Cardiac muscle cell (in vitro differentiated cells and primary cell): ENCODE results near the gene HPGDS. TPM values are rescaled to one million over a fixed set of nuclear protein-coding genes. Genes with fewer than 3 reads are reported as not detected.
"Not testable (repeated sequence)": the region's sequence is repeated elsewhere in the genome, so short reads cannot be mapped to it uniquely, and the experiment has no call there.

ENCODE experiments used
- DNase-seq, 2 donors: peaks; one replicate each; pipeline versions ENCODE4 v3.0.0 to v3.0.0-alpha.2; 2010 to 2017; ENCODE audit warnings: low read depth in 1 of 2, low spot score in 1 of 2
- H3K27ac ChIP-seq: fragments of 200-600 bp; sonication (generic); 2 replicates; pipeline ENCODE4 v1.5.1; 2016
- H3K27me3 ChIP-seq: fragments of 200-600 bp; sonication (generic); 2 replicates; pipeline ENCODE4 v1.6.0; 2016; ENCODE audit warnings: control low read depth
- H3K36me3 ChIP-seq: fragments of 200-600 bp; sonication (generic); 2 replicates; pipeline ENCODE4 v1.5.1; 2016; ENCODE audit warnings: control low read depth
- H3K4me1 ChIP-seq: fragments of 200-600 bp; sonication (generic); 2 replicates; pipeline ENCODE4 v1.8.1; 2017; ENCODE audit warnings: low read depth, mild to moderate bottlenecking, mixed run types
- H3K4me3 ChIP-seq: fragments of 200-600 bp; sonication (generic); 2 replicates; pipeline ENCODE4 v1.5.1; 2016; ENCODE audit warnings: mild to moderate bottlenecking
- H3K9me3 ChIP-seq: fragments of 200-600 bp; sonication (generic); 2 replicates; pipeline ENCODE4 v1.5.1; 2017; ENCODE audit warnings: low read depth, mild to moderate bottlenecking, control low read depth
- polyA plus RNA-seq: library from polyadenylated mRNA; unstranded; fragments of >200 nt; fragmentation: Nextera tagmentation; extraction: Ambion mirVana; gene quantifications from 2 replicates; pipeline ENCODE4 v1.2.1, GENCODE V29; 2016
- total RNA-seq: library from RNA; depleted of rRNA; stranded (reverse); fragments of >200 nt; gene quantifications from 2 replicates; pipeline ENCODE4 v1.2.3, GENCODE V29; 2016
- TF ChIP-seq, protein P1 (sequence below): IDR thresholded peaks from 2 replicates; pipeline ENCODE4 v1.5.1; 2012; ENCODE audit warnings: low read depth, mild to moderate bottlenecking, low read length

Gene HPGDS
- total and polyA plus RNA-seq, 2 experiments from 2014 or later, result not detected

DNA sequence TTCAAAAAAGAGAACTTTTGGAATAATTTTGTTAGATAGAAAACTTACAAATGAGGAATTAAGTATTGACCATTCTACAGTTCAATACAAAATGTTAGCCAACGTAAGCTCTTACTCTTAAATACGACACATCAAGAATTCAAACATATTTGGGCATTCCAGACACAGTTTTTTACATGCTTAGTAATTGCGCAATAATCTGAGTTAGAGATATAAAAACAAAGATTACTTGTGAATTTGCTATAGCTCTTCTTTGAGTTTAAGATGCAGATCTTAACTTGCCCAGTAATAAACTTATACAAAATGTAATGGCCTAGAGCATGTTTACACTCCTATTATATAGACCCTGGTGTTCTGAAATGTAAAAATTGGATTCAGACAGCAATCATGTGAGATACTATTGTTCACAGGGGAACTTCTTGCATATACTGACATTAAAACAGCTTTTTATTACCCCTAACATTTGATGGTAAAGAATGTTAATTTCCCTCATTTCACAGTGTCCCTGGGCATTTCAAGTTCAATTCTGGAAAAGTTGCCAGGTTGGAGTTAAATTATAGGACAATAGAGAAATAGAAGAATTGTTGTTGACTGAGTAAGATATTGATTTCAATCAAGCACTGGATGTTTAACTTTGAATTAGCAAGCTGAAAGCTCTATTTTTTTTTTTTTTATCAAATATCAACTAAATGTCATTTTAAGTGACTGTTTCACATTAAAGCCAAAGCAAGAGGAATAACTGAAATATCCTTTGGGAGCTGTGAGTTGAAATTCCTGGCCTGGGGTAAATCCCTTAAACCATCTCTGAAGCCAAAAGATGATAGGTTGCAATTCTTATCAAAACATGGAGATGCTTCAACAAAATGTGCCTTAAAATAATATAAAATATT is 910 bp downstream of the HPGDS start:
- H3K4me1 ChIP-seq, result no peaks in the 10 kb centered on the region
- no peaks in the 10 kb centered on the region for H3K36me3 ChIP-seq
- H3K27me3 ChIP-seq, result no peaks in the 10 kb centered on the region
- H3K27ac ChIP-seq, result no peak overlapping the region
- H3K4me3 ChIP-seq, result no peak overlapping the region
- peak in 1 of 2 donors; percentile 40 for DNase-seq
- TF ChIP-seq, protein P1, sequence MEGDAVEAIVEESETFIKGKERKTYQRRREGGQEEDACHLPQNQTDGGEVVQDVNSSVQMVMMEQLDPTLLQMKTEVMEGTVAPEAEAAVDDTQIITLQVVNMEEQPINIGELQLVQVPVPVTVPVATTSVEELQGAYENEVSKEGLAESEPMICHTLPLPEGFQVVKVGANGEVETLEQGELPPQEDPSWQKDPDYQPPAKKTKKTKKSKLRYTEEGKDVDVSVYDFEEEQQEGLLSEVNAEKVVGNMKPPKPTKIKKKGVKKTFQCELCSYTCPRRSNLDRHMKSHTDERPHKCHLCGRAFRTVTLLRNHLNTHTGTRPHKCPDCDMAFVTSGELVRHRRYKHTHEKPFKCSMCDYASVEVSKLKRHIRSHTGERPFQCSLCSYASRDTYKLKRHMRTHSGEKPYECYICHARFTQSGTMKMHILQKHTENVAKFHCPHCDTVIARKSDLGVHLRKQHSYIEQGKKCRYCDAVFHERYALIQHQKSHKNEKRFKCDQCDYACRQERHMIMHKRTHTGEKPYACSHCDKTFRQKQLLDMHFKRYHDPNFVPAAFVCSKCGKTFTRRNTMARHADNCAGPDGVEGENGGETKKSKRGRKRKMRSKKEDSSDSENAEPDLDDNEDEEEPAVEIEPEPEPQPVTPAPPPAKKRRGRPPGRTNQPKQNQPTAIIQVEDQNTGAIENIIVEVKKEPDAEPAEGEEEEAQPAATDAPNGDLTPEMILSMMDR, result no peak
- H3K9me3 ChIP-seq, result no peaks in the 10 kb centered on the region

DNA sequence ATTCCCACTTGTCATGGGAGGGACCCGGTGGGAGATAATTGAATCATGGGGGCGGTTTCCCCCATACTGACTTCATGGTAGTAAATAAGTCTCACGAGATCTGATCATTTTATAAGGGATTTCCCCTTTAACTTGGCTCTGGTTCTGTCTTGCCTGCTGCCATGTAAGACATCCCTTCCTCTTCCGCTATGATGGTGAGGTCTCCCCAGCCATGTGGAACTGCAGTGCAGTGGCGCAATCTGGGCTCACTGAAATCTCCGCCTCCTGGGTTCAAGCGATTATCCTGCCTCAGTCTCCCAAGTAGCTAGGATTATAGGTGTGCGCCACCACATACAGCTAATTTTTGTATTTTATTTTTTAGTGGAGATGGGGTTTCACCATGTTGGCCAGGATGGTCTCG is 2.9 kb downstream of the HPGDS start:
- no peak overlapping the region for H3K4me3 ChIP-seq
- TF ChIP-seq, protein P1, result no peak
- no peak for DNase-seq
- H3K36me3 ChIP-seq, result no peaks in the 10 kb centered on the region
- H3K9me3 ChIP-seq, result no peaks in the 10 kb centered on the region
- H3K27me3 ChIP-seq, result no peaks in the 10 kb centered on the region
- no peaks in the 10 kb centered on the region for H3K4me1 ChIP-seq
- no peak overlapping the region for H3K27ac ChIP-seq

DNA sequence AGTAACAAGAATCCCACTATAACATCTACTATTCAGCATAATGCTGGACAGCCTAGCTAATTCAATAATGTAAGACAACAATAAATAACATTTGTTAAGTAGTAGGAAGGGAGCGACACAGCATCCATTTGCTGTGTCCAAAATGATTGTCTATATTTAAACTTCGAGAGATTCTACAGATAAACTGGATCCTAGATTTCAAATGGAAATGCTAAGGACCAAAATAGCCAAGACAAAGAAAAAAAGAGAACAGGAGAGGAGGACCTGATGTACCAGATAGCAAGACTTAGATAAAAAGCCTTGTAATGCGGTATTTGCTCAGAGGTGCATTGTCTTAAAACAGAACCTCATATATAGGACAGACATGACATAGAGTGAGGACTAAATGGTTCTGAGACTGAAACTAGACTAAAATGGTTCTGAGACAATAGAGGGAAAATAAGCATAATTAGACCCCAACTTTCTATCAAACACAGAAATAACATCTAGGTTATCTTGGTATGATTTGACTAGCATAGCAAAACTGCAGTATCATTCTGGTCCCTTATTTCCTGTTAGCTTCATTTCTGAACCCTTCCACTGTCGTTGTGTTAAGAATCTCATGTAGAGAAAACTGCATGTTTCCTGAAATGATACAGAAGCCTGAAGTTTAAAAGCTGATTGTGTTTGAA is 3.8 kb downstream of the HPGDS start:
- no peaks in the 10 kb centered on the region for H3K27me3 ChIP-seq
- no peaks in the 10 kb centered on the region for H3K4me1 ChIP-seq
- H3K4me3 ChIP-seq, result no peak overlapping the region
- no peaks in the 10 kb centered on the region for H3K9me3 ChIP-seq
- TF ChIP-seq, protein P1, result no peak
- no peaks in the 10 kb centered on the region for H3K36me3 ChIP-seq
- H3K27ac ChIP-seq, result no peak overlapping the region
- no peak for DNase-seq

DNA sequence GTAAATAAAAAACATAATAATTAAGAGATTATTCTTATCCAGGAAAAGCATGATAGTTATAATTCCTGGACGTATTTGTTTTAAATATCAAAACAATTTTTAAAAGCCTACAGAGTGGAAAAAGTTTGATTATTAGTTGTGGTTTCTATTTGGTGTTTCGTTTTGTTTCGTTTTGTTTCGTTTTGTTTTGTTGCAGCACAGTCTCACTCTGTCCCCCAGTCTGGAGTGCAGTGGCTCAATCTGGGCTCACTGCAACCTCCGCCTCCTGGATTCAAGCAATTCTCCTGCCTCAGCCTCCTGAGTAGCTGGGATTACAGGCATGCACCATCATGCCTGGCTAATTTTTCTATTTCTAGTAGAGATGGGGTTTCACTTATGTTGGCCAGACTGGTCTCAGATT is 5.8 kb downstream of the HPGDS start:
- not testable (repeated sequence) for DNase-seq, H3K27me3 ChIP-seq

DNA sequence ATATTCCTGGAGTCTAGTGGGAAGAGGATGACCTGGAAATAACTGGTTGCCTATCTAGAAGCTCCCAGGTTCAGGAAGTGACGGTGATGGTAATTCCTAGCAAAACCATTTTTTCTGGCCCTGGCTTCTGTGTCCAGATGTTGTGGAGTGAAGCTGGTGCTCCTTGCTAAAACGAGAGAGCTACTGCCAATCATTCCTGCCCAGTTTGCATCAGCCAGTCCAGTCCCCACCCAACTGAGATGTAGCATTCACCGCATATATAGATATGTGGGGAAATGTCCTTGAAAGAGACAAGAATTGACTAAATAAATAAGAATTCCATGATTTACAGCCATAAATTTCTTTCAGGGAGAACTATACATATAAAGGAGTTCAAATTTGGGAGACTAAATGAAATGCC is 6.3 kb downstream of the HPGDS start:
- Histone ChIP-seq H3K9me3 (no peaks in the 10 kb centered on the region), H3K27me3 (no peaks in the 10 kb centered on the region), H3K36me3 (no peaks in the 10 kb centered on the region), H3K4me3 (no peak overlapping the region), H3K27ac (no peak overlapping the region), H3K4me1 (peaks cover 3% of the 10 kb centered on the region)
- no peak for DNase-seq
- TF ChIP-seq, protein P1, result no peak

More for the DNA sequence above, 5.8 kb downstream of the HPGDS start:
- H3K27ac ChIP-seq, H3K9me3 ChIP-seq, H3K4me1 ChIP-seq, H3K36me3 ChIP-seq, H3K4me3 ChIP-seq: not testable (repeated sequence)

DNA sequence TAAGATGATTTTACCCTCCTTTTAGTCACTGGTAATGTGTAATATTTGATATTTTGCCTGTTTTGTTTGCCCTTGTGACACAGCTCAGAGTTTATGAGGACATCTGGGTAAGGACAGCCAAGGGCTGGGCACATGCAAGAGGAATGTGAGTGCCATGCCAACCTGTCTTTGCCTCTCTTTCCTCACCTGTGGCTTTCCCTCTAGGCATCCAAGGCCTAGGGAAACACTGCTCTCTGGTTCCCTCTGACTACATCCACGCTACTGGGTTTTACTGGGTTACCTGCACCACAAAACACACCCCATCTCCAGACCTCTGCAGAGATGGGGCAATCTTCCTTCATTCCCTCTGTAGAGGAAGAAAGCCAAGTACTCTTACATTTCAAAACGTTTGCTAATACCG is 7.7 kb downstream of the HPGDS start:
- Histone ChIP-seq H3K27me3 (no peaks in the 10 kb centered on the region), H3K27ac (no peak overlapping the region), H3K4me3 (no peak overlapping the region), H3K4me1 (peaks cover 3% of the 10 kb centered on the region), H3K9me3 (no peaks in the 10 kb centered on the region), H3K36me3 (no peaks in the 10 kb centered on the region)
- TF ChIP-seq, protein P1, result no peak
- DNase-seq, result no peak
